Brain microvascular endothelial cell (primary cell): Measurements from ENCODE around the gene ZNF8.

ENCODE experiments used
- DNase-seq: peaks from one replicate; pipeline ENCODE4 v3.0.0-alpha.2; 2020
- H3K27ac ChIP-seq: fragments of 250-450 bp; sonication (Bioruptor Pico); 2 replicates; pipeline ENCODE4 v1.5.1; 2020; ENCODE audit warnings: mild to moderate bottlenecking, moderate library complexity
- H3K27me3 ChIP-seq: fragments of 250-450 bp; sonication (Bioruptor Pico); replicated peaks from 2 replicates; pipeline ENCODE4 v1.5.1; 2020; ENCODE audit warnings: mild to moderate bottlenecking
- H3K36me3 ChIP-seq: fragments of 250-450 bp; sonication (Bioruptor Pico); replicated peaks from 2 replicates; pipeline ENCODE4 v1.5.1; 2020; ENCODE audit warnings: mild to moderate bottlenecking
- H3K4me3 ChIP-seq: 2 replicates; pipeline ENCODE4 v1.5.1; 2011; ENCODE audit warnings: low read depth, mild to moderate bottlenecking, control low read depth, low read length, moderate library complexity
- CTCF ChIP-seq: IDR thresholded peaks from 2 replicates; pipeline ENCODE4 v1.5.1; 2011; ENCODE audit warnings: low read depth, mild to moderate bottlenecking, moderate library complexity, low read length, control low read depth, inconsistent platforms; ENCODE audit errors: missing control alignments
- in situ Hi-C: cut with HindIII; loops from 2 replicates; pipeline ENCODE4 v1.10.0; 2017; ENCODE audit warnings: low sequenced_read_pairs, low pct_ligation_motif_present

Gene ZNF8

DNA sequence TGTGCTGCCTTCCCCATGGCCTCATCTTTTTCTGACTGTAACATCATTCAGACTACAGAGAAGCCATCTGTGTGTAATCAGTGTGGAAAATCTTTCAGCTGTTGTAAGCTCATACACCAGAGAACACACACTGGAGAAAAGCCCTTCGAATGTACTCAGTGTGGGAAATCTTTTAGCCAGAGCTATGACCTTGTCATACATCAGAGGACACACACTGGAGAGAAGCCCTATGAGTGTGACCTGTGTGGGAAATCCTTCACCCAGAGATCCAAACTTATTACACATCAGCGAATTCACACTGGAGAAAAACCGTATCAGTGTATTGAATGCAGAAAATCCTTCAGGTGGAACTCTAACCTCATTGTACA is 17.2 kb upstream of the ZNF8 start:
- DNase-seq, result no peak
- TF ChIP-seq CTCF, result no peak
- Histone ChIP-seq H3K4me3 (no peak overlapping the region), H3K27me3 (no peaks in the 10 kb centered on the region), H3K27ac (no peak overlapping the region), H3K36me3 (peaks cover 77% of the 10 kb centered on the region)
- in situ Hi-C loops, result no loop called here

- TF ChIP-seq CTCF, result no peak
- Histone ChIP-seq H3K4me3 (no peak overlapping the region), H3K36me3 (peaks cover 77% of the 10 kb centered on the region), H3K27me3 (no peaks in the 10 kb centered on the region), H3K27ac (no peak overlapping the region)
- in situ Hi-C loops, result no loop called here
- no peak for DNase-seq
Observed at GRCh38 chr19:58261968-58262921, 16.5 kb upstream of the ZNF8 start.

DNA sequence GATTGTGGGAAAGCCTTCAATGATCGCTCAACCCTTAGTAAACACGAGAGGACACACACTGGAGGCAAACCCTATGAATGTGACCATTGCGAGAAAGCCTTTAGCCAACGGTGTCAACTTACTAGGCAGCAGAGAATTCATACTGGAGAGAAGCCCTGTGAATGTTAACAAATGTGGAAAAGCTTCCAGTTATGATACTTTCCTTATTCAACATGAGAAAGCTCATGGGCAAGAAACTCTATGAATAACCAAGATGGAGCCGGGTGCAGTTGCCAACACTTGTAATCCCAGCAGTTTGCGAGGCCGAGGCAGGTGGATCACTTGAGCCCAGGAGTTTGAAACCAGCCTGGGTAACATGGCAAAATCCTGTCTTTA is 15.8 kb upstream of the ZNF8 start:
- no peak overlapping the region for H3K27ac ChIP-seq
- in situ Hi-C loops, result no loop called here
- H3K4me3 ChIP-seq, result no peak overlapping the region
- H3K36me3 ChIP-seq, result peaks cover 71% of the 10 kb centered on the region
- DNase-seq, result no peak
- no peaks in the 10 kb centered on the region for H3K27me3 ChIP-seq
- TF ChIP-seq CTCF, result no peak

DNA sequence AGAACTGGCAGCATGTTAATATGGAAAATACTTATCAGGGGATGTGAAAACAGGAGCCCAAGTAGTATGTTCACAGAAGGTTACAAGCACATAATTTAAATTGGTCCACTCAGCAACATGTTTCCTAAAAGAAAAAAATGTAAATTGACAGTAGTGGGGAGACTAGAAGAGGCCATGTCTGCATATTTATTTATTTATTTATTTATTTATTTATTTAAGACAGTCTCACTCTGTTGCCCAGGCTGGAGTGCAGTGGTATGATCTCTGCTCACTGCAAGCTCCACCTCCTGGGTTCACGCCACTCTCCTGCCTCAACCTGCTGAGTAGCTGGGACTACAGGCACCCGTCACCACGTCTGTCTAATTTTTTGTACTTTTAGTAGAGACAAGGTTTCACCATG is 13.7 kb upstream of the ZNF8 start:
- Histone ChIP-seq H3K27me3 (no peaks in the 10 kb centered on the region), H3K4me3 (no peak overlapping the region), H3K27ac (no peak overlapping the region), H3K36me3 (peaks cover 52% of the 10 kb centered on the region)
- no peak for TF ChIP-seq CTCF
- in situ Hi-C loops, result no loop called here
- no peak for DNase-seq

DNA sequence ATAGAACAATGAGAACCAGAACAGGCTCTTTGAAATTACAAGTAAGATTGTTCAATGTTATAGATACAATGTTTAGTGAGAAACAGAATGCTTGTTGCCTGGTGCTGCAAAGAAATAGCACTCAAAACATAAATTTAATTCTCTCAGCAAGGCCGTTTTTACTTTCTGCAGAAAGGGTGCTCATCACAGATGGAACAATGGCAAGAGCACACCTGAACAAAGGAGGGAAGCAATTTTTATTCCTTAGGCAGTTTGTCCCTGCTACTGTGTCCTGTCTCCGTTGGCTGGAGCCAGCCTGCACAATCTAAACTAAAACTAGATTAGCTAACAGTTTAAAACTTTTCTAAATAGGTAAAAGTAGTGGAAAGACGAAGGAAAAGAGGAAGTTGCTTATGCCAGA is 10.4 kb upstream of the ZNF8 start:
- no peak for TF ChIP-seq CTCF
- Histone ChIP-seq H3K4me3 (no peak overlapping the region), H3K36me3 (peaks cover 29% of the 10 kb centered on the region), H3K27me3 (no peaks in the 10 kb centered on the region), H3K27ac (no peak overlapping the region)
- in situ Hi-C loops, result no loop called here
- no peak for DNase-seq
